Stimulated activated naive B cell treated with anti-CD40 and anti-IgM and Interleukin-4, amounts not matched to agents 10 μg/mL and 1 μg/mL and 100 μg/mL, for 72 hours (primary cell): ENCODE data around the gene PDZRN4.

Source experiments
- ATAC-seq, 2 donors: fragments of 150-1000 bp; cut with Tn5 transposase; replicated peaks; 2 replicates each; pipeline ENCODE4 v1.10.0; 2021; ENCODE audit warnings: moderate library complexity in 1 of 2
- DNase-seq: peaks from one replicate; pipeline ENCODE4 v3.0.0; 2021
- H3K27ac Mint-ChIP-seq: one replicate; pipeline ENCODE4 v1.8.0; 2022; ENCODE audit warnings: mild to moderate bottlenecking, mixed read lengths
- H3K27me3 Mint-ChIP-seq, 2 donors: one replicate each; pipeline ENCODE4 v1.8.0; 2022; ENCODE audit warnings: mixed read lengths in 2 of 2
- H3K36me3 Mint-ChIP-seq, 2 donors: one replicate each; pipeline ENCODE4 v1.8.0; 2022; ENCODE audit warnings: mixed read lengths in 2 of 2, mild to moderate bottlenecking in 1 of 2
- H3K4me1 Mint-ChIP-seq, 2 donors: one replicate each; pipeline ENCODE4 v1.8.0; 2022; ENCODE audit warnings: mixed read lengths in 2 of 2, mild to moderate bottlenecking in 1 of 2
- H3K4me3 Mint-ChIP-seq, 2 donors: one replicate each; pipeline ENCODE4 v1.8.0; 2022; ENCODE audit warnings: mild to moderate bottlenecking in 2 of 2, mixed read lengths in 2 of 2, moderate library complexity in 1 of 2
- H3K9me3 Mint-ChIP-seq, 2 donors: one replicate each; pipeline ENCODE4 v1.8.0; 2022; ENCODE audit warnings: mixed read lengths in 2 of 2, mild to moderate bottlenecking in 1 of 2

PDZRN4 gene

DNA sequence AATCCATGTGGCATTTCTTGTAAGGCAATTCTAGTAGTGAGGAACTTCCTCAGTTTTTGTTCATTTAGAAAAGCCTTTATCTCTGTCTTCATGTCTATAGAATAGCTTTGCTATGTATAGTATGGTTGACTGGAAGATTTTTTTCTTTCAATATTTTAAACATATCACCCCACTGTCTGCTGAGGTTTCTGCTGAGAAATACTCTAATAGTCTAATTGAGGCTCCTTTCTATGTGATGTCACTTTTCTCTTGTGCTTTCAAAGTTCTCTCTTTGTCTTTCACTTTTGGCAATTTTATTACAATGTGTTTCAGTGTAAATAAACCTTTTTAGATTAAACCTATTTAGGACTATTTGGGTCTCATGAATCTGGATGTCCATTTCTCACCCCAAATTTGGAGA is 192.8 kb downstream of the PDZRN4 start:
- no peaks in the 10 kb centered on the region for H3K4me1 Mint-ChIP-seq
- DNase-seq (no peak), ATAC-seq (no peak)
- H3K36me3 Mint-ChIP-seq = peaks cover 0 to 3% of the 10 kb centered on the region in 2 donors
- no peaks in the 10 kb centered on the region for H3K27me3 Mint-ChIP-seq
- no peak overlapping the region for H3K4me3 Mint-ChIP-seq
- peaks cover 6 to 7% of the 10 kb centered on the region in 2 donors for H3K9me3 Mint-ChIP-seq
- H3K27ac Mint-ChIP-seq = no peak overlapping the region

- DNase-seq = no peak
- Mint-ChIP-seq H3K27me3 (no peaks in the 10 kb centered on the region), H3K4me1 (no peaks in the 10 kb centered on the region), H3K27ac (no peak overlapping the region), H3K36me3 (no peaks in the 10 kb centered on the region), H3K9me3 (peaks cover 0 to 8% of the 10 kb centered on the region in 2 donors), H3K4me3 (no peak overlapping the region)
- ATAC-seq = no peak
These were observed 214.7 kb downstream of the PDZRN4 start for GRCh38 chr12:41402801-41403200.

GRCh38 chr12:41407232-41407799 is 219.2 kb downstream of the PDZRN4 start:
- ATAC-seq = no peak
- no peaks in the 10 kb centered on the region for H3K36me3 Mint-ChIP-seq

GRCh38 chr12:41409628-41410027 is 221.5 kb downstream of the PDZRN4 start:
- DNase-seq = no peak
- Mint-ChIP-seq H3K9me3 (peaks cover 0 to 9% of the 10 kb centered on the region in 2 donors), H3K4me1 (no peaks in the 10 kb centered on the region), H3K36me3 (no peaks in the 10 kb centered on the region), H3K27ac (no peak overlapping the region), H3K27me3 (no peaks in the 10 kb centered on the region), H3K4me3 (no peak overlapping the region)
- no peak for ATAC-seq

More at GRCh38 chr12:41407232-41407799, 219.2 kb downstream of the PDZRN4 start:
- H3K27ac Mint-ChIP-seq = no peak overlapping the region
- no peaks in the 10 kb centered on the region for H3K27me3 Mint-ChIP-seq
- H3K4me1 Mint-ChIP-seq = no peaks in the 10 kb centered on the region
- no peak overlapping the region for H3K4me3 Mint-ChIP-seq
- DNase-seq = no peak
- H3K9me3 Mint-ChIP-seq = peaks cover 0 to 8% of the 10 kb centered on the region in 2 donors

- no peak for ATAC-seq
These were observed 230.5 kb downstream of the PDZRN4 start for GRCh38 chr12:41418586-41418985.

DNA sequence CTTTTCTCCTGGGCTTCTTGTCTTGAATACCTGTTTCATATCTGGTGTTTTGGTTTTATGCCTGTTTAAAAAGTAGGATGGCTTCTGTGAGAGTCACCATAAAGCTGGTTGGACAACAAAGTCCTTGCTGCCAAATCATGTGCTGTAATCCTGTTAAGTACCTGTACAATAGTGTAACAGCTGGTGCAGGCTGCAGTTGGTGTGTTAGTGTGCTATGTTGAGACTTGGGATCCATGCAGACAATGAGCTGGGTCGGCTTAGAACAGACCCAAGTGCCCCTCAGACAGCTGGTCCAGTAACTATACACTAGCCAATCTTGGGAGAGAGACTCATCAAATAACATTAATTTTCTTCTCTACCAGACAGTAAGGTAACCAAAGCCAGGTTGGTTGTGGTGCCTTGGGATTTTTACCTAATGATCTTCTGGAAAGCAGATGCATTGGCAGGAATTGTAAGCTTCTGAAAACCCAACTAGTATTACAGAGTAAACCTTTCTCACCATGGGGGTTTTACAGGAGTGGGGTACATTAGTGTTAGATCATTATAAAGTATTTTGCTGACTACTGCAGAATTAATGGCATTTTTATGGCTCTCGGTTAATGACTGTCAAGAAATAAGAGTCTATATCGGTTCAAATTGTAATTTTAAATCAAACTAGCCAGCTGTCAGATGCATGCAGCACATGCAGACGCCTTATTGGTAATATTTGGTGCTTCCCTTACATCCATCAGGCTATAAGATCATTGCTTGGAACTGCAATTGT is 231.2 kb downstream of the PDZRN4 start:
- DNase-seq (no peak), ATAC-seq (no peak)
- H3K27ac Mint-ChIP-seq = no peak overlapping the region
- H3K36me3 Mint-ChIP-seq = no peaks in the 10 kb centered on the region
- no peaks in the 10 kb centered on the region for H3K9me3 Mint-ChIP-seq
- H3K27me3 Mint-ChIP-seq = no peaks in the 10 kb centered on the region
- no peak overlapping the region for H3K4me3 Mint-ChIP-seq
- no peaks in the 10 kb centered on the region for H3K4me1 Mint-ChIP-seq

More at GRCh38 chr12:41418586-41418985, 230.5 kb downstream of the PDZRN4 start:
- no peak for DNase-seq
- Mint-ChIP-seq H3K27ac (no peak overlapping the region), H3K36me3 (no peaks in the 10 kb centered on the region), H3K4me3 (no peak overlapping the region), H3K27me3 (no peaks in the 10 kb centered on the region), H3K4me1 (no peaks in the 10 kb centered on the region), H3K9me3 (peaks cover 0 to 3% of the 10 kb centered on the region in 2 donors)

DNA sequence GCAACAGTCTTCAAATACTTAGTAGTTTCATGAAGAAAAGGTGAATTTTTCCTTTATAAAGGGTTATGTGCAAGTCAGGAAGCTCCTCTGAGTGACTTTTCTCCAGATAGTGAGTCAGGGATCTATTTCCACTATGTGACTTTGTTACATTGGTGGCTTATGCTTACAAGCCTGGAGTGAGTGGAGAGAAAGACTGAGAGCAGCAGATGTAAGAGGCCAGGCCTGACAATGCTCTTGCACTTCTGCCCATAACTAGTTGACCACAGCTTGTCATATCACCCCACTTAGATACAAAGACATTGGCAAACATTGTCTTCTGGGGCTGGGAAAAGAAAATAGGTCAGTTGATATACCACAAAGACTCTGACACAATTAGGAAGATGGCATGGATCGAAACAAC is 236.5 kb downstream of the PDZRN4 start:
- Mint-ChIP-seq H3K36me3 (no peaks in the 10 kb centered on the region), H3K9me3 (no peaks in the 10 kb centered on the region), H3K27me3 (no peaks in the 10 kb centered on the region), H3K4me1 (no peaks in the 10 kb centered on the region), H3K27ac (no peak overlapping the region), H3K4me3 (no peak overlapping the region)
- no peak for ATAC-seq
- DNase-seq = no peak

DNA sequence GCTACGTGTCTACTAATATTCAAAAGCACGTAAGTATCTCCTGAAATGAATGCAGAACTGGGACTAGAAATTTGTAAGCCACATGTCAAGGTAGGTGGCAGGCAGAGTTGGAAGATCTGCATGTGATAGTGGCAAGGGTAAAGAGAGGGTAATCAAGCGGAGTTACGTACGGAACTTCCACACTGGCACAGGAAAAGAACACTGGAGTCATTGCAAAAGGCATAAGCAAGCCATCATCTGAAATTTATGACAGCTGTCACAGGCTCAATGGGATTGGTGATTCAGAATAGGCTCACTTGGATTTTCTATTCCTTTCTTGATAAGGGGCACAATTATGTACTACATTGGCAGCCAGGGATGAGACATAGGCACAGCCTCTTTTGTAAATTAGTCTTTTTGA is 245.3 kb downstream of the PDZRN4 start:
- H3K4me1 Mint-ChIP-seq = peaks cover 0 to 1% of the 10 kb centered on the region in 2 donors
- H3K36me3 Mint-ChIP-seq = no peaks in the 10 kb centered on the region
- H3K9me3 Mint-ChIP-seq = no peaks in the 10 kb centered on the region
- no peaks in the 10 kb centered on the region for H3K27me3 Mint-ChIP-seq
- H3K27ac Mint-ChIP-seq = no peak overlapping the region
- DNase-seq (no peak), ATAC-seq (no peak)
- H3K4me3 Mint-ChIP-seq = no peak overlapping the region

DNA sequence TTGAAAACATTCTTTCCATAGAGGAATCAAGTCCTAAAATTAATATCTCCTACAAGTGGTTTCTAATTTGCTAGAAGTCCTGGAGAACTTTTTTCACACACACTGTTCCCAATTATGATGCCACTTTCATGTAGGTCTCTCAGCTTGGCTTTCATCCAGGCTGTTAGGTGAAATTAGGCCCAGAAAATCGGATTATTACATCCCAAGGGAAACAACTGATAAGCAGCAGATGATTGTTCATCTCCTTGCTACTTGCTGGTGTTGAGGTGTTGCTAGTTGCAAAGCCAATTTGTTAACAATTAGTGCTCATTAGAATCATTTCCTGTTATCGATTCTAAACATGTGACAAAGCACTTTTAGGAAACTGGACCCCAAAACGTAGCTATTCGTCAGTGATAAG is 248.0 kb downstream of the PDZRN4 start:
- no peaks in the 10 kb centered on the region for H3K36me3 Mint-ChIP-seq
- DNase-seq (no peak), ATAC-seq (no peak)
- no peaks in the 10 kb centered on the region for H3K27me3 Mint-ChIP-seq
- no peak overlapping the region for H3K4me3 Mint-ChIP-seq
- H3K27ac Mint-ChIP-seq = no peak overlapping the region
- H3K9me3 Mint-ChIP-seq = no peaks in the 10 kb centered on the region
- H3K4me1 Mint-ChIP-seq = peaks cover 0 to 1% of the 10 kb centered on the region in 2 donors

GRCh38 chr12:41437563-41437962 is 249.4 kb downstream of the PDZRN4 start:
- H3K4me3 Mint-ChIP-seq = no peak overlapping the region
- no peak overlapping the region for H3K27ac Mint-ChIP-seq
- peaks cover 0 to 1% of the 10 kb centered on the region in 2 donors for H3K4me1 Mint-ChIP-seq
- no peaks in the 10 kb centered on the region for H3K27me3 Mint-ChIP-seq
- DNase-seq (no peak), ATAC-seq (no peak)
- H3K36me3 Mint-ChIP-seq = no peaks in the 10 kb centered on the region
- H3K9me3 Mint-ChIP-seq = no peaks in the 10 kb centered on the region

DNA sequence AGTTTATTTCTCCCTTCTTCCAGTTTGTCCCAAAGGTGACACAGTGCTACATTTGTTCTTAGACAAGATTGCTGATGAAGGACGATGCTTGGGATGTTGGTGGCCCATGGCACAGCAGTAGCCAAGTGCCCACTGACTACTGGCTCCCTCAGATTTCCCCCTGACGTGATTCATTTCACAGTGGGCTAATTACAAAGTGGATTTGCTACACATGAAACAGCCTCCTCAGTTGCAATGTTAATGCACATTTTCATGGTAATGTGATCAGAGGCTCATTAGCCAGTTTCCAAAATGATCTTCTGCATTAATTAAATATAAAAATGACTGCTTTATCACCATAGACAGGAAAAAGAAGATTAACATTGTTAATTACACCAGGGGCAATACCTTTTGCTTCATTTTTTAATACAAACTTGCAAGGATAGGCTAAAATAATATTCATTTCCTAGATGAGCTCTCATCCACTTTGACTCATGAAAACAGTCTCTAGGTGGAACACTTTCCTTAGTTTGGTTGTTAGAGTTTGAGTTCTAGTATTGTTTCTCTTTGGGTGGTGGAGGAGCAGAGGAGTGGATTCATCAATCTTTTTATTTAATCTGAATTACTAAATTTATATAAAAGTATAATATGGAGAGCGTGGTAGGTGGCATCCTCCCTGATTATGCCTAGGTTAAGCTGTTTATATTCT is 250.9 kb downstream of the PDZRN4 start:
- H3K4me3 Mint-ChIP-seq = no peak overlapping the region
- H3K27ac Mint-ChIP-seq = no peak overlapping the region
- H3K9me3 Mint-ChIP-seq = no peaks in the 10 kb centered on the region
- ATAC-seq (no peak), DNase-seq (no peak)
- H3K4me1 Mint-ChIP-seq = peaks cover 0 to 1% of the 10 kb centered on the region in 2 donors
- H3K27me3 Mint-ChIP-seq = no peaks in the 10 kb centered on the region
- H3K36me3 Mint-ChIP-seq = no peaks in the 10 kb centered on the region

DNA sequence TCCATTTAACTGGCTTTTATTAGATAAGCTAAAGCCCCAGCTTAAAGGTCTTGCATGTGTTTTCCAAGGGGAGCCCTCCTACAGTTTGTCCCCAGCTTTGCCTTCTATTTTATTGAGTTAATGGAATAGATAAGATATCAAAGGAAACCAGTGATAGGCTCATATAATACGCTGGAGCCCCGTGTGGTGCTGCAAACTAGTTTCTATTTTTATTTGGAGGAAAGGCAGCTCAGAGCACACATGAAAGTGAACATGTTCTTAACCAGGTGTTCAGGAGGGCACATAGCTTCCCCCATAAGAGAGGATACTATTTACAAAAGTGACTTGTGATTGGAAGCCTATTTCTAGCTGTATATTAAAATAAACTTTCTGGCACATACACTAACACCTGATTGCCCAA is 251.7 kb downstream of the PDZRN4 start:
- Mint-ChIP-seq H3K4me3 (no peak overlapping the region), H3K4me1 (peaks cover 0 to 1% of the 10 kb centered on the region in 2 donors), H3K9me3 (no peaks in the 10 kb centered on the region), H3K27me3 (no peaks in the 10 kb centered on the region), H3K36me3 (no peaks in the 10 kb centered on the region), H3K27ac (no peak overlapping the region)
- ATAC-seq (no peak), DNase-seq (no peak)

- H3K4me3 Mint-ChIP-seq = no peak overlapping the region
- no peak for ATAC-seq
- no peaks in the 10 kb centered on the region for H3K36me3 Mint-ChIP-seq
- no peaks in the 10 kb centered on the region for H3K27me3 Mint-ChIP-seq
- no peak for DNase-seq
- H3K9me3 Mint-ChIP-seq = no peaks in the 10 kb centered on the region
- H3K27ac Mint-ChIP-seq = no peak overlapping the region
- H3K4me1 Mint-ChIP-seq = peaks cover 0 to 1% of the 10 kb centered on the region in 2 donors
These were observed 253.1 kb downstream of the PDZRN4 start for GRCh38 chr12:41441180-41441579.

- no peaks in the 10 kb centered on the region for H3K4me1 Mint-ChIP-seq
- ATAC-seq = no peak
These were observed 254.8 kb downstream of the PDZRN4 start for GRCh38 chr12:41442896-41443295.

GRCh38 chr12:41443690-41444089 is 255.6 kb downstream of the PDZRN4 start:
- ATAC-seq (no peak), DNase-seq (no peak)
- no peak overlapping the region for H3K27ac Mint-ChIP-seq
- H3K4me1 Mint-ChIP-seq = no peaks in the 10 kb centered on the region
- no peaks in the 10 kb centered on the region for H3K9me3 Mint-ChIP-seq
- H3K36me3 Mint-ChIP-seq = no peaks in the 10 kb centered on the region
- H3K27me3 Mint-ChIP-seq = no peaks in the 10 kb centered on the region
- no peak overlapping the region for H3K4me3 Mint-ChIP-seq

More at GRCh38 chr12:41442896-41443295, 254.8 kb downstream of the PDZRN4 start:
- DNase-seq = no peak
- Mint-ChIP-seq H3K27ac (no peak overlapping the region), H3K27me3 (no peaks in the 10 kb centered on the region), H3K9me3 (no peaks in the 10 kb centered on the region), H3K4me3 (no peak overlapping the region), H3K36me3 (no peaks in the 10 kb centered on the region)
